Left lung (tissue), 10 donors: ENCODE data around the gene TEAD1. TPM values are rescaled to one million over a fixed set of nuclear protein-coding genes. Genes with fewer than 3 reads are reported as not detected.

Source experiments
- ATAC-seq: fragments of 200-7000 bp; cut with Tn5 transposase; one replicate; pipeline ENCODE4 v1.9.1; 2020; ENCODE audit warnings: moderate library complexity
- DNase-seq, 4 donors: peaks; one replicate each; pipeline ENCODE4 v3.0.0-alpha.2; 2013 to 2020
- H3K27ac ChIP-seq, 2 donors: fragments of 200-600 bp; sonication (generic) in 1 of 2; one replicate each; pipeline versions ENCODE4 v1.5.0 to v1.8.0; 2020 to 2021
- H3K27me3 ChIP-seq, 2 donors: fragments of 200-600 bp; sonication (generic) in 1 of 2; one replicate each; pipeline versions ENCODE4 v1.5.0 to v1.8.0; 2020 to 2021
- H3K36me3 ChIP-seq, 2 donors: fragments of 200-600 bp; sonication (generic) in 1 of 2; one replicate each; pipeline versions ENCODE4 v1.5.0 to v1.8.0; 2020 to 2021
- H3K4me1 ChIP-seq, 2 donors: fragments of 200-600 bp; one replicate each; pipeline ENCODE4 v1.8.0; 2021
- H3K4me3 ChIP-seq, 2 donors: fragments of 200-600 bp; sonication (generic) in 1 of 2; one replicate each; pipeline versions ENCODE4 v1.5.0 to v1.8.0; 2020 to 2021; ENCODE audit warnings: mild to moderate bottlenecking in 1 of 2
- H3K9me3 ChIP-seq, 2 donors: fragments of 200-600 bp; sonication (generic) in 1 of 2; one replicate each; pipeline versions ENCODE4 v1.5.0 to v1.8.0; 2020 to 2021
- CTCF ChIP-seq, 2 donors: fragments of 200-600 bp; sonication (generic) in 1 of 2; IDR thresholded peaks; one replicate each; pipeline versions ENCODE4 v1.5.0 to v1.8.0; 2021; ENCODE audit warnings: antibody characterized with exemption in 2 of 2
- intact Hi-C, 2 donors: fragments of 100-400 bp; cut with DNase I; formaldehyde crosslinking; loops; one replicate each; pipeline versions ENCODE4 v1.11.2 to v1.14.2; 2022
- polyA plus RNA-seq, 6 donors: library from polyadenylated mRNA; unstranded; fragments of 120-200 nt; gene quantifications; one replicate each; pipeline ENCODE4 v1.2.1, GENCODE V29; 2013; ENCODE audit not compliant: insufficient read length in 6 of 6
- total RNA-seq, 2 donors: library from RNA; stranded (reverse); fragmentation: NEBNext Ultra II Directional; extraction: Animal tissue kit (Norgen Biotek cat#: 25700); gene quantifications; one replicate each; pipeline ENCODE4 v1.2.1, GENCODE V29; 2021
- donor health status: DM: no; HTN: yes; CAD: no.
- donor health status: DM: no; HTN: no; CAD: no.

TEAD1 gene
- total and polyA plus RNA-seq, 8 donors: 58.1 to 106 (median 86.9) TPM

- Histone ChIP-seq H3K27ac (no peak overlapping the region), H3K9me3 (no peaks in the 10 kb centered on the region), H3K4me3 (no peak overlapping the region), H3K4me1 (no peaks in the 10 kb centered on the region), H3K36me3 (no peaks in the 10 kb centered on the region), H3K27me3 (no peaks in the 10 kb centered on the region)
- ATAC-seq (no peak), DNase-seq (no peak)
- no peak for TF ChIP-seq CTCF (IDR thresholded peaks at IDR 0.05)
- intact Hi-C loops: no loop called here
These were observed 312.1 kb downstream of the TEAD1 start for GRCh38 chr11:12986194-12986898.

DNA sequence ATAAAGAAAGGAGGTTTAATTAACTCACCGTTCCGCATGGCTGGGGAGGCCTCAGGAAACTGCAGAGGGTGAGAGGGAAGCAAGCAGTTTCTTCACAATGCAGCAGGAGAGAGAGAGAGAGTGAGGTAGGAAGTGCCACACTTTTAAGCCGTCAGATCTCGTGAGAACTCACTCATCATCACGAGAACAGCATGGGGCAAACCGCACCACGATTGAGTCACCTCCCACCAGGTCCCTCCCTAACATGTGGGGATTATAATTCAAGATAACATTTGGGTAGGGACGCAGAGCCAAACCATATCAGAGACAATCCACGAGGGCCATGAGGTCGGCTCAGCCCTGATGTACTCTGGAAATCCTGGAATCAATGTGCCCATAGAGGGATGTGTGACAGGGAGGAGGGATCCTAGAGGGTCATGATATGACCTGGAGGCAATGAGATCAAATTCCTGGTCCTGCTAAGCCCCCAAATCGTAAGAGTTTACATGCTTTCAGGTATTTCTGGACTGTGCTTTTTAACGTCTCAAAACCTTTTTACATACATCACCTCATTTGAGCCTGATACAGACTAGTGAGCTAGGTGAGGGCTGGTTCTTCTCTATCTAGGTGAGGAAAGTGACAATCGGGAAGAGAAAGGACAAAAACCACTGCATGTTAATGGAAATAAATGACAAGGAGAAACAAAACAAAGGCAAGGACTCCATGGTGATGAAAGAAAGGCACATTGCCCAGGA lies 315.4 kb downstream of the TEAD1 start:
- DNase-seq: no peak
- no peaks in the 10 kb centered on the region for H3K9me3 ChIP-seq
- intact Hi-C loops: no loop called here
- no peak overlapping the region for H3K4me3 ChIP-seq
- no peaks in the 10 kb centered on the region for H3K4me1 ChIP-seq
- TF ChIP-seq CTCF (IDR thresholded peaks at IDR 0.05): no peak
- H3K27me3 ChIP-seq: no peaks in the 10 kb centered on the region
- ATAC-seq: no peak
- H3K36me3 ChIP-seq: no peaks in the 10 kb centered on the region
- H3K27ac ChIP-seq: no peak overlapping the region

GRCh38 chr11:12990162-12990480 lies 315.9 kb downstream of the TEAD1 start:
- Histone ChIP-seq H3K27ac (no peak overlapping the region), H3K4me1 (no peaks in the 10 kb centered on the region), H3K27me3 (no peaks in the 10 kb centered on the region), H3K36me3 (no peaks in the 10 kb centered on the region), H3K4me3 (no peak overlapping the region), H3K9me3 (no peaks in the 10 kb centered on the region)
- DNase-seq: no peak
- no peak for TF ChIP-seq CTCF (IDR thresholded peaks at IDR 0.05)
- no peak for ATAC-seq
- intact Hi-C loops: no loop called here

GRCh38 chr11:12991426-12991825 lies 317.2 kb downstream of the TEAD1 start:
- Histone ChIP-seq H3K27ac (no peak overlapping the region), H3K27me3 (no peaks in the 10 kb centered on the region), H3K9me3 (no peaks in the 10 kb centered on the region), H3K4me1 (no peaks in the 10 kb centered on the region), H3K36me3 (no peaks in the 10 kb centered on the region), H3K4me3 (no peak overlapping the region)
- ATAC-seq (no peak), DNase-seq (peak in 1 of 4 donors; percentile 24)
- intact Hi-C loops: no loop called here
- no peak for TF ChIP-seq CTCF (IDR thresholded peaks at IDR 0.05)

GRCh38 chr11:12993626-12994025 lies 319.4 kb downstream of the TEAD1 start:
- DNase-seq: no peak
- peak; percentile 27 for ATAC-seq
- H3K27ac ChIP-seq: no peak overlapping the region
- no peaks in the 10 kb centered on the region for H3K9me3 ChIP-seq
- no peaks in the 10 kb centered on the region for H3K36me3 ChIP-seq
- no peak overlapping the region for H3K4me3 ChIP-seq
- no peak for TF ChIP-seq CTCF (IDR thresholded peaks at IDR 0.05)
- H3K27me3 ChIP-seq: no peaks in the 10 kb centered on the region
- no peaks in the 10 kb centered on the region for H3K4me1 ChIP-seq
- intact Hi-C loops: no loop called here
